NCI-H345 treated with DMSO at 0.1 percent for 48 hours (cell line): ENCODE results near the gene AQP10.
"Not testable (repeated sequence)": the region's sequence is repeated elsewhere in the genome, so short reads cannot be mapped to it uniquely, and the experiment has no call there.

Source experiments
- DNase-seq: peaks from one replicate; lab custom pipeline; 2025; ENCODE audit not compliant: unreplicated experiment; lab: John Stamatoyannopoulos, UW

The AQP10 gene

DNA sequence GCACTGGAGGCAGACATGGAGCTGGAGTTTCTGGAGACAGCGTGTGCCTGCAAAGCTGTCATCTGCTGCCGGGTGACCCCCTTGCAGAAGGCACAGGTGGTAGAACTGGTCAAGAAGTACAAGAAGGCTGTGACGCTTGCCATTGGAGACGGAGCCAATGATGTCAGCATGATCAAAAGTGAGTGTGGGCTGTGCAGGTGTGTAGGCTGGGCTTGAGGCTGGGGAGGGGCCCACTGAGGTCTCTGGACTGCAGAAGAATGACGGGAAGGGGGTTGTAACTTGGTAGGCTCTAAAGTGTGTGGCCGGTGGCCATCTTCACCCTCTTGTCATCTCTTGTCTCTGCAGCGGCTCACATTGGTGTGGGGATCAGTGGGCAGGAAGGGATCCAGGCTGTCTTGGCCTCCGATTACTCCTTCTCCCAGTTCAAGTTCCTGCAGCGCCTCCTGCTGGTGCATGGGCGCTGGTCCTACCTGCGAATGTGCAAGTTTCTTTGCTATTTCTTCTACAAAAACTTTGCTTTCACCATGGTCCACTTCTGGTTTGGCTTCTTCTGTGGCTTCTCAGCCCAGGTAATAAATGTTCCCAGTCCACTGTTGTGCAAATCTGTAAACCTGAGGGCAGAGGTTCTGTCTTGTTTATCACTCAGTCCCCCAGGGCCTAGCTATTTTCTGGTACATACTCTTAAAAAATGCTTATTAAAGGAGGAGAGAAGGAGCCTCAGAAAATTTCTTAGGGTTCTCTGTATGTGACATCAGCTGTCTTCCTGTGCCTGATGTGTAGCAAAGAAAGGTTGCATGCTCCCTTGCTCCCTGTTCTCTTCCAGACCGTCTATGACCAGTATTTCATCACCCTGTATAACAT, 24.3 kb downstream of the AQP10 start:
- no peak for DNase-seq

DNA sequence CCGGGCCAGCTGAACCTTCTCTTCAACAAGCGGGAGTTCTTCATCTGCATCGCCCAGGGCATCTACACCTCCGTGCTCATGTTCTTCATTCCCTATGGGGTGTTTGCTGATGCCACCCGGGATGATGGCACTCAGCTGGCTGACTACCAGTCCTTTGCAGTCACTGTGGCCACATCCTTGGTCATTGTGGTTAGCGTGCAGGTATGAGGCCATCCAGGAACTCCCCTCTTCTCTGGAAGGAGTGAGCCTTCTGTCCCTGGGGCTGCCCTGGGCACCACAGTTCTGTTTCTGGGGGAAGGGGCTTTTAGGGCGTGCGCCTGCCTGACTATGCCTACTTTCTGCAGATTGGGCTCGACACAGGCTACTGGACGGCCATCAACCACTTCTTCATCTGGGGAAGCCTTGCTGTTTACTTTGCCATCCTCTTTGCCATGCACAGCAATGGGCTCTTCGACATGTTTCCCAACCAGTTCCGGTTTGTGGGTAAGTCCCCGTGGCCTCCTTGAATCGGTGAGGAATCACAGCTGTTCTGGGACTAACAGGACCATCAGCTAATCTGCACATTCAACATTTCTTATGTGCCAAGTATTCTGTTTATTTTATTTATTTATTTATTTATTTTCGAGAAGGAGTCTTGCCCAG, 25.5 kb downstream of the AQP10 start:
- no peak for DNase-seq

DNA sequence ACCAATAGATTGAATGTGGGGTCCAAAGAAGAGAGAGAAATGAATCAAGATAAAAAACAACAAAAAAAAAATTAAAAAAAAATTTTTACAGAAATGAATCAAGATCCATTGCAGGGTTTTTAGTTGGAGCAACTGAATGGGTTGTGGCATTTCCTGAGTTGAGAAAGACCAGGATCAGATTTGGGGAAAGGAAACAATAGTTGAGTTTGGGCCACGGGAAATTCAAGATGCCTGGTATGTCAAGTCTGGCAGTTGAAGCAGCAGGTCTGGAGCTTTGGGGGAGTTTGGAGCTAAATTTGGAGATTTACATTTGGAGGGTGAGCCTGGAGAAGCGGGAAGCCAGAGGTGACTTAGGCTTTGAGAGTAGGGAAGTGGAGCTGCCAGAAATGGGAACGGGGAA, 27.1 kb downstream of the AQP10 start:
- no peak for DNase-seq

DNA sequence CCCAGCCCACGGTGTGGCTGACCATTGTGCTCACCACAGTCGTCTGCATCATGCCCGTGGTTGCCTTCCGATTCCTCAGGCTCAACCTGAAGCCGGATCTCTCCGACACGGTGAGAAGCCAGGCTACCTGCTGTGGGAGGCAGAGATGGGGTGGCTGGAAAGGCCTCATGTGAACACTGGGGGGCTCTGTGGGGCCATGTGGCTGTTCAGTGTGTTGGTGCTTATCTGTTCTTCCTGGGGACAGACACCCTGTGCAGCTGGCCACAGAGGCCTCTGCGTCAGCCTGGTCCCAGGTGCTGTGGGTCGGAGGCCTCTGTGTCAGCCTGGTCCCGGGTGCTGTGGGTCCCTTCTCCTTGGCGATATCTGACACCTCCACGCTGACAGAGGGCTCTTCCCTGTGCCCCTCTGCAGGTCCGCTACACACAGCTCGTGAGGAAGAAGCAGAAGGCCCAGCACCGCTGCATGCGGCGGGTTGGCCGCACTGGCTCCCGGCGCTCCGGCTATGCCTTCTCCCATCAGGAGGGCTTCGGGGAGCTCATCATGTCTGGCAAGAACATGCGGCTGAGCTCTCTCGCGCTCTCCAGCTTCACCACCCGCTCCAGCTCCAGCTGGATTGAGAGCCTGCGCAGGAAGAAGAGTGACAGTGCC, 27.7 kb downstream of the AQP10 start:
- no peak for DNase-seq

DNA sequence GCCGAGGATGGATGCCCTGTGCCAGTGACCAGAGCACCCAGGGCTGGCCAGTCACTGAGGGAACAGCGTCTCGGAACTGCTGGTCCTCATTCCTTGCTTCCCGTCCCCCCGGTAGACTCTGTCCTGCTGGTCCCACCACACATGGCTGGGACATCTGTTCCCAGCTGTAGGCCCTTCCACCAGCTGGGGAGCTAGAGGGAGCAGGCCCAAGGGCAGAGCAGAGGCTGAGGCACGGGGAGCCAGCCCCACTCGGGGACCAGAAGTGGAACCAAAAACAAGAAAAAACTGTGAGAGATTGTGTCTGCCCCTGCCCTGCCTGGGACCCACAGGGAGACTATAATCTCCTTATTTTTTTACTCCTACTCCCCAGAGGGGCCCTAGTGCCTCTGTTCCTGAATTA, 28.2 kb downstream of the AQP10 start:
- no peak for DNase-seq

DNA sequence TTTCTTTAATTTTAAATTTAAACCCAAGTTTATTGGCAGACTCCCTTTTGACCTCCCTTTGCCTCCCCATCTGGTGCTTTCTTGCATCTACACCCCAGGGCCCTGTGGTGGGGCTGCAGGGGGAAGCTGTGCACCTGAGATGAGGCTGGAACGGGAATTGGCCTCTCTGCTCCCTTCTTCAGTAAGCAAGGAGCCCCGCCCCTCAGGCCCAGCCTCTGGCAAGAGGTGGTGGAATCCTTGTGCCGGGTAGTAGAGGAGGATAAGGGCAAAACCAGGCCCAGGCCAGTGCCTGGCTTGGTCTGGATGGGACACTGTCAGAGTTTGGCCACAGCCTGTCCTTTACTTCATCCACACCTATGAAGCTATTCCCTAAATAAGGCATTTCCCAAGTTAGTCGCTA, 29.5 kb downstream of the AQP10 start:
- no peak for DNase-seq

DNA sequence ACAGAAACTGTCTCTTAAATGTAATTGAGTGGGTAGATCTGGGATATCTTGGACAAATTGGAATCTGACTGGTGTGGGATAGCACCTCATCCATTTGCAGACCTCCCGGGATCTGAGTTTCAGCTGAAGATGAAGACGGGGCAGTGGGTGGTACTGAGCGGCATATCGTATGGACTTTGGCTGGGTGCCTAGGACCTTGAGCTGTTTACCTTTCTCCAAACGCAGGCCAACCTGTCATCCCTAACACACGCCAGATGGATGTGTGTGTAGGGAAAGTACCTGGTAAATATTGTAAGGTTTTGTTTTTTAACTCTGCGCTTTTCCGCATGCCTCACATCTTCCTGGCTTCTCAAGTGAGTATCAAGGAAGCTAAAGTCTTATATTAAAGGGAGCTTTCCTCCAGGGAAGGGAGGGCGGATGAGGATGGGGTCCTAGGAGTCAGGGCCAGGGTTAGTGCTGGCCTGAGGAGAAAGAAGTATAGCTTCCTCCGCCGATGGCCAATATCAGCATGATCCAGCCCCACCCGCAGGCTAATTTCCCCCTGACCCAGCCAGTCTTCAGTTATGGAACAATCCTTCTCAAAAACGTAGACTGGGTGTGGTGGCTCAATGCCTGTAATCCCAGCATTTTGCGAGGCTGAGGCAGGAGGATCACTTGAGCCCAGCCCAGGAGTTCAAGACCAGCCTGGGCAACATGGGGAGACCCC, 30.6 kb downstream of the AQP10 start:
- peak; percentile 44 for DNase-seq

DNA sequence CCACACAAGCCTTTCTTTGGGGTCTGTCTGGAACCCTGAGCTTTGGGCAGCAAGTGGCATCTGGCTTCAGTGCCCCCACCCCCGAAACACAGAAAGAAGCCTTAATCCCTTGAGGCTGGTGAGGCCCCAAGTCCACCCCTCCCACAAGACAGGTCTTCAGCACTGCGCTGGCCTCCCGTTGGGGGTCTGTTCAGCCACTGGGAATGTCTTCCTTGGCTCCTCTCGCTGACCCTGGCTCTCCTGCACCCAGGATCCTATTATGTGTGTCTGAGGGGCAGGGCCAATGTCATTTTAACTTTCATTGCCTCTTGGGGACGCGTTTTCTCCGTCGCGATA, 31.3 kb downstream of the AQP10 start:
- no peak for DNase-seq

DNA sequence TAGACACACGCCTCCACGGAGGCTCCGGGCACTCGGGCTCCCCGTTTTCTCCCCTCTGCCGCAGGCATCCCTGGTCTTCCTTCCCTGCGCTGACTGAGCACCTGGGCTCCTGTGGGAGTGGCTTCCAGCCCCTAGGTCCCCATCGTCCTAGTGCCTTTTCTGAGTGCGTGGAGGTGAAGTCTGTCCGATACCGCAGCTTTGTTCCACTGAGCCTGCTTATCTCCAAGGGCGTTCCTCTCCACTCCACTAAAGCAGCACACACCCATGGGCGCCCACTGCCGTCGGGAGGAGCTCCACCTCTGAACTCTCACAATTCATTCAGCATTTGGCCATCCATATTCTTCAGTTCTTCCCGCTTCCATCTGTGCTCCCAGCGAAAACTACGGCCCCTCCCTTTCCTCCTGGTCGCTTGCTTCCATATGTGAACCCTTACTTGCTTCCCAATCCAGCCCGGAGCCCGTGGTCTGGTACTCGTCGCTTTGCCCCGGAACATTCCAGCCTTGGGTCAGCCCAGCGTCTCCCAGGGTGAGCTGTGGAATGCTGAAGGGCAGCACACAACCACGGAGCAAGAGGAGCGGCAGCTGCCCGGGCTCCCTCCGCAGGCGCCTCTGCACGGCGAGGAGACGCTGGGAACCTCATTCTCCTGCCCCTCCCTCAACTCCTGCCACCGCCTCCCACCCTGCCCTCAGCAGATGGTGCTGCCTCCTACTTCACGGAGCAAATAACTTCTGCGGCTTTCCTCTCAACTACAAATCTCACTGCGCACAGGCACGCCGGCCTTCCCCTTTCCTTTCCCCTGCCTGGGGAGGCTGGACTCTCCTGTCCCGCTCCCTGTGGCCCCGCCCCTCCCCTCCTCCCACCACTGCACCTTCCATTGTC, 31.9 kb downstream of the AQP10 start:
- DNase-seq: peak; percentile 76

DNA sequence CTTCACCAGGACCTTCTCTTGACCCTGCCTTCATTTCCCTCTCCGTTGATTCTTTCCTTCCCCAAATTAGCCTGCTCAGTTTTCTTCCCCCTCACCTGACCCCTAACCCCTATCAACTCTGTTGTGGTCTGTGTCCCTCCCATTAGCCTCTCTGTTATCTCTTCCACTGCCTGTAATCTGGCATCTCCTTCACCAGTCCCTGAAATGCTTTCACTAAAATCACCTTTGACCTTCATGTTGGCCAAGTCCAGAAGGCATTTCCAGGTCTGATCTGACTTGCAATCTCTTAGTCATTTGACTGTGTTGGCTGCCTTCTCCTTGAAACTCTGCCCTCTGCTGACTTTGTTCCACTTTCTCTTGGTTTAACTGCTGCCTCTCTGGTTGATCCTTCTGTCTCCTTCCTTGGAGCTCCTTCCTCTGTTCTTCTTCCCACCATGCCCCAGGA, 32.6 kb downstream of the AQP10 start:
- no peak for DNase-seq

DNA sequence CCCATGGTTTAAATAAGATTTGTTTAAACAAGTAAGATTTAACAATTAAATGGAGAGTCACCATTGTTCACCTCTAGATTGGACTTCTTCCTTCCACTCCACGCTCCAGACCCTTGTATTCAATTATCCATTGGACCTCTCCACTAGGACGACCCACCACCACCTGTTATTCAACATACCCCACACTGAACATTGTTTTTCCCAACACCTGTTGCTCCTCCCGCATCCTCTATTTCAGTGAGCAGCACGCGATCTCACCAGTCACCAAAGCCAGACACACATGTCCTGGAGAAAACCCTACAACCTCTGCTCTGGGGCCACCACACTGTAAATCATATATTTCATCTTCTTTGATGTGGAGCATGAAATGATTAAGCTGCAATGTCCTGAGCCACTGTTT, 33.1 kb downstream of the AQP10 start:
- no peak for DNase-seq

DNA sequence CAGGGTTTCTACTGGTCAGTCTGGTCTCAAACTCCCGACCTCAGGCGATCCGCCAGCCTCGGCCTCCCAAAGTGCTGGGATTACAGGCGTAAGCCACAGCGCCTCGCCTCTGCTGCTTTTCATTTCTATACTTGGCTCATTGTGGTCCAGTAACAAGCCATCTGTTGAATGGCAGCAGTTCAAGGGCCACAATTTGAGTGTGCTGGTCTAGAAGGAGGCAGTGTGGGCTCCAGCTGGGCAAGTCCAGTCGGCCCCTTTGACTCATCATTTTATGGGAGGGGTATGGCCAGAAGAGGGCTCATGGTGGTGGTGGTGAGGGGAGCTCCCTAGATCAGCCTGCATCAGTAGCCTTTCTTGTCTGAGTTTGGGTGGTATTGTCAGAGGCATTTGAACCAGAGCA, 37.6 kb downstream of the AQP10 start:
- no peak for DNase-seq

DNA sequence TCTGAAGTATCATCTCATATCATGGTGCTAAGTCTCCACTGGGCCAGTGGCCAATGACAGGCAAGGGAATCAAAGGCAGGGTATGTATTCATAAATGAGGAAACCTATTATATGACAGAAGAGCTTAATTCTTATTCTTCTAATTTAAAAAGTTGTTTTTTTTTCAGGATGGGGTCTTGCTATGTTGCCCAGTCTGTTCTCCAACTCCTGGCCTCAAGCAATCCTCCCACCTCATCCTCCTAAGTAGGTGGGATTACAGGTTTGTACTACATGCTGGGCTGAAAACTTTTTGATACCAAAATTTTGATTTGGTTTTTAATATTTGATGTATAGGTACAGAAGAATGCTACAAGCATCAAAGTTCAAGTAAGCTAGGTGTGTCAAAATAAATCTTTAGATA, 39.4 kb downstream of the AQP10 start:
- no peak for DNase-seq

DNA sequence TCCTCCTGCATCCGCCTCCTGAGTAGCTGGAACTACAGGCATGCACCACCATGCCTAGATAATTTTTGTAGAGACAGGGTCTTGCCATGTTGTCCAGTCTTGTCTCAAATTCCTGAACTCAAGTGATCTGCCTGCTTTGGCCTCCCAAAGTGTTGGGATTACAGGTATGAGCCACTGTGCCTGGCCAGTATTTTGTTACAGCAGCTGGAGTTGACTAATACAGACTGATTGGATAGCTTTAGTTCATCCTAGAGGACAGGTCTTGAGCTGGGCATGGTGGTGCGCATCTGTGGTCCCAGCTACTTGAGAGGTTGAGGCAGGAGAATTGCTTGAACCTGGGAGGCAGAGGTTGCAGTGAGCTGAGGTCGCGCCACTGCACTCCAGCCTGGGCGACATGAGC, 40.0 kb downstream of the AQP10 start:
- not testable (repeated sequence) for DNase-seq

DNA sequence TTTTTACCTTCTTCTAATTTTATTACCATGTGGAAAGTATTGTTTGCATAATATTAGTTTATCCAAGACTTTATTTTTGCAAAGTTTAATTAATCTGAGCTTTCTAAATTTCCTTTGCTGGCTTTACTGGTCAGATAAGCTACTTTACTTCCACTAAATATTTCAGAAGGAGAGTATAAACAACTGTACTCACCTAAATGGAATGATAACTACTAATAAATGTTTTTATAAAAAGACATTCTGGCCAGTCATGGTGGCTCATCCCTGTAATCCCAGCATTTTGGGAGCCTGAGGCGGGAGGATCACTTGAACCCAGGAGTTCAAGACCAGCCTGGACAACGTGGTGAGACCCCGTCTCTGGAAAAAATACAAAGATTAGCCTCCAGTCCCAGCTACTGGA, 40.5 kb downstream of the AQP10 start:
- DNase-seq: no peak

DNA sequence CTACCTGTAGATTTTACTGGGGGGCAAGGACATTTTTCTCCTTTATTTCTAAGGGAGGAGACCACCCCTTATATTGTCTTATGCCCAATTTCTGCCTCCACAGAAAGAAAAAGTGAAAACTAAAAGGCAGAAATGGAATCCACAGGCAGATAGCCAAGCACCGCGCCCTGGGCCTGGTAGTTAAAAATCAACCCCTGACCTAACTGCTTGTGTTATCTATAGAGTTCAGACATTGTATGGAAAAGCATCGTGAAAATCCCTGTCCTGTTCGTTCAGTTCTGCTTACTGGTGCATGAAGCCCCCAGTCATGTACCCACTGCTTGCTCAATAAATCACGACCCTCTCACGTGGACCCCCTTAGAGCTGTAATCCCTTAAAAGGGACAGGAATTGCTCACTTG, 50.5 kb downstream of the AQP10 start:
- DNase-seq: no peak

DNA sequence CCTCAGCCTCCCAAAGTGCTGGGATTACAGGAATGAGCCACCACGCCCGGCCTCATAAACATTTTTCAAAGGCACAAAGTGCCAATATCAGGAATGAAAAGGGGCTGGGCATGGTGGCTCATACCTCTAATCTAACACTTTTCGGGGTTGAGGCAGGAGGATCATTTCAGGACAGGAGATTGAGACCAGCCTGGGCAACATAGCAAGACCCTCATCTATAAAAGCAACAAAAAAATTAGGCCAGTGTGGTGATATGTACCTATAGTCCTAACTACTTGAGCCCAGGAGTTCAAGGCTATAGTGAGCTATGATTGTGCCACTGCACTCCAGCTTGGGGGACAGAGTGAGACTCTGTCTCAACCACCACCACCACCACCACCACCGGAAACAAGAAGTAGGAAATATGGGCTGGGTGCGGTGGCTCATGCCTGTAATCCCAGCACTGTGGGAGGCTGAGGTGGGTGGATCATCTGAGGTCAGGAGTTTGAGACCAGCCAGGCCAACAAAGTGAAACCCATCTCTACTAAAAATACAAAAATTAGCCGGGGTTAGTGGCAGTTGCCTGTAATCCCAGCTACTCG, 53.0 kb downstream of the AQP10 start:
- DNase-seq: not testable (repeated sequence)
